Activated B cell treated with CpG ODN at 0.5 μM for 24 hours (primary cell): ENCODE data around the gene CCDC7. TPM values are rescaled to one million over a fixed set of nuclear protein-coding genes. Genes with fewer than 3 reads are reported as not detected.
"Not testable (repeated sequence)": the region's sequence is repeated elsewhere in the genome, so short reads cannot be mapped to it uniquely, and the experiment has no call there.

Experiments used
- ATAC-seq: fragments of 200-7000 bp; cut with Tn5 transposase; one replicate; pipeline ENCODE4 v1.10.0; 2021; ENCODE audit warnings: low read depth, mild to moderate bottlenecking, moderate library complexity
- CTCF ChIA-PET: fragments of 350-600 bp; sonication (Branson Sonifier 250); formaldehyde crosslinking; loops from one replicate; lab custom pipeline; 2021; ENCODE audit warnings: antibody characterized with exemption; lab: Charles Lee
- POLR2A ChIA-PET: fragments of 350-600 bp; sonication (Branson Sonifier 250); formaldehyde crosslinking; loops from one replicate; lab custom pipeline; 2021; ENCODE audit warnings: antibody characterized with exemption; lab: Charles Lee
- DNase-seq: peaks from one replicate; pipeline ENCODE4 v3.0.0; 2022
- H3K27ac Mint-ChIP-seq: one replicate; pipeline ENCODE4 v1.8.0; 2020; ENCODE audit warnings: mixed read lengths
- H3K27me3 Mint-ChIP-seq: one replicate; pipeline ENCODE4 v1.8.0; 2021; ENCODE audit warnings: mixed read lengths
- H3K36me3 Mint-ChIP-seq: one replicate; pipeline ENCODE4 v1.8.0; 2021; ENCODE audit warnings: low read depth, mixed read lengths
- H3K4me1 Mint-ChIP-seq: one replicate; pipeline ENCODE4 v1.8.0; 2021; ENCODE audit warnings: mixed read lengths
- H3K4me3 Mint-ChIP-seq: one replicate; pipeline ENCODE4 v1.8.0; 2020; ENCODE audit warnings: mild to moderate bottlenecking, mixed read lengths
- H3K9me3 Mint-ChIP-seq: one replicate; pipeline ENCODE4 v1.8.0; 2020; ENCODE audit warnings: mixed read lengths
- intact Hi-C: fragments of 100-400 bp; cut with micrococcal nuclease; formaldehyde crosslinking; loops from one replicate; pipeline ENCODE4 v1.15.1; 2024
- total RNA-seq: library from RNA; stranded (reverse); gene quantifications from 2 replicates; pipeline ENCODE4 v1.2.3, GENCODE V29; 2022
- TF ChIP-seq, protein P1 (sequence below): fragments of 200-600 bp; IDR thresholded peaks from one replicate; pipeline ENCODE4 v1.8.0; 2022; ENCODE audit warnings: antibody characterized with exemption, mild to moderate bottlenecking

CCDC7 gene
- total RNA-seq, 1 donor from 2014 or later = 20.0 TPM

DNA sequence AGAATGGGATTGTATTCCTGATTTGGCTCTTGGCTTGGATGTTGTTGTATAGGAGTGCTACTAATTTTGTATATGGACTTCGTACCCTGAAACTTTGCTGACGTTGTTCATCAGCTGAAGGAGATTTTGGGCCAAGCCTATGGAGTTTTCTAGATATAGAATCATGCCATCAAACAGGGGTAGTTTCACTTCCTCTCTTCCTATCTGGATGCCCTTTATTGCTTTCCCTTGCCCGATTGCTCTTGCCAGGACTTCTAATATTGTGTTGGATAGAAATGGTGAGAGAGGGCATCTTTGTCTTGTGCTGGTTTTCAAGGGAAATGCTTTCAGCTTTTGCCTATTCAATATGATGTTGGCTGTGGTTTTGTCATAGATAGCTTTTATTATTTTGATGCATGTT is 92.3 kb downstream of the CCDC7 start:
- intact Hi-C loops = no loop called here
- Mint-ChIP-seq H3K9me3 (peaks cover 17% of the 10 kb centered on the region), H3K4me1 (no peaks in the 10 kb centered on the region), H3K27me3 (no peaks in the 10 kb centered on the region), H3K27ac (no peak overlapping the region), H3K4me3 (no peak overlapping the region), H3K36me3 (peaks cover 17% of the 10 kb centered on the region)
- ChIA-PET CTCF (no interaction called here), POLR2A (no interaction called here)
- ATAC-seq (no peak), DNase-seq (no peak)
- TF ChIP-seq, protein P1, sequence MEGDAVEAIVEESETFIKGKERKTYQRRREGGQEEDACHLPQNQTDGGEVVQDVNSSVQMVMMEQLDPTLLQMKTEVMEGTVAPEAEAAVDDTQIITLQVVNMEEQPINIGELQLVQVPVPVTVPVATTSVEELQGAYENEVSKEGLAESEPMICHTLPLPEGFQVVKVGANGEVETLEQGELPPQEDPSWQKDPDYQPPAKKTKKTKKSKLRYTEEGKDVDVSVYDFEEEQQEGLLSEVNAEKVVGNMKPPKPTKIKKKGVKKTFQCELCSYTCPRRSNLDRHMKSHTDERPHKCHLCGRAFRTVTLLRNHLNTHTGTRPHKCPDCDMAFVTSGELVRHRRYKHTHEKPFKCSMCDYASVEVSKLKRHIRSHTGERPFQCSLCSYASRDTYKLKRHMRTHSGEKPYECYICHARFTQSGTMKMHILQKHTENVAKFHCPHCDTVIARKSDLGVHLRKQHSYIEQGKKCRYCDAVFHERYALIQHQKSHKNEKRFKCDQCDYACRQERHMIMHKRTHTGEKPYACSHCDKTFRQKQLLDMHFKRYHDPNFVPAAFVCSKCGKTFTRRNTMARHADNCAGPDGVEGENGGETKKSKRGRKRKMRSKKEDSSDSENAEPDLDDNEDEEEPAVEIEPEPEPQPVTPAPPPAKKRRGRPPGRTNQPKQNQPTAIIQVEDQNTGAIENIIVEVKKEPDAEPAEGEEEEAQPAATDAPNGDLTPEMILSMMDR = no peak

DNA sequence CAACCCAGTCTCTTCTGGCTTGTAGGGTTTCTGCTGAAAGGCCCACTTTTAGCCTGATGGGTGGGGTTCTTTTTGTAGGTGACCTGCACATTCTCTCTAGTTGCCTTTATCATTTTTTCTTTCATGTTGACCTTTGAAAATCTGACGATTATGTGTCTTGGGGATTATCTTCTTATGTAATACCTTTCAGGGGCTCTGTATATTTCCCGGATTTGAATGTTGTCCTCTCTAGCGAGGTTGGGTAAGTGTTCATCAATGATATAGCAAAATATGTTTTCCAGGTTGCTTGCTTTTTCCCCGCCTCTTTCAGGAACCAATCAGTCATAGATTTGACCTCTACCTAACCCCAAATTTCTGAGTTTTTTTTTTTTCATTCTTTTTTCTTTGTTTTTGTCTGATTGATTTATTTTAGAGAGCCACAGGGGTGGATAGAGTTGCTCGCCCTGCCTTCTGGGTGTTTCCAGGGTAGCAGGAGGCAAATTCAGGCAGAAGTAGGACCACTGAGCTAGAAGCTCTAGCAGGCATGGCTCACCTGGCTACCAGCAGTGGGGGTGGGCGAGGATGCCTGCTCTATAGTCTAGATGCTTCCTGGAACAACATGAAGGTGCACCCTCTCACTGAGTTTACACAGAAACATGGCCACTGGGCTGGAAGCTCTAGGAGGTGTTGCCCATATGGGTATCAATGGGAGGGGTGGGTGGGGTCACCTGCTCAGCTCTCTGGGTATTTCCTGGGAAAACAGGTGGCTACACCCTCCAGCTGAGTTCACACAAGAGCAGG is 94.9 kb downstream of the CCDC7 start:
- Mint-ChIP-seq H3K9me3 (peaks cover 6% of the 10 kb centered on the region), H3K27ac (no peak overlapping the region), H3K4me3 (no peak overlapping the region), H3K27me3 (no peaks in the 10 kb centered on the region), H3K4me1 (no peaks in the 10 kb centered on the region), H3K36me3 (peaks cover 3% of the 10 kb centered on the region)
- TF ChIP-seq, protein P1 = no peak
- DNase-seq = no peak
- ChIA-PET POLR2A (no interaction called here), CTCF (no interaction called here)
- intact Hi-C loops = no loop called here
- no peak for ATAC-seq

DNA sequence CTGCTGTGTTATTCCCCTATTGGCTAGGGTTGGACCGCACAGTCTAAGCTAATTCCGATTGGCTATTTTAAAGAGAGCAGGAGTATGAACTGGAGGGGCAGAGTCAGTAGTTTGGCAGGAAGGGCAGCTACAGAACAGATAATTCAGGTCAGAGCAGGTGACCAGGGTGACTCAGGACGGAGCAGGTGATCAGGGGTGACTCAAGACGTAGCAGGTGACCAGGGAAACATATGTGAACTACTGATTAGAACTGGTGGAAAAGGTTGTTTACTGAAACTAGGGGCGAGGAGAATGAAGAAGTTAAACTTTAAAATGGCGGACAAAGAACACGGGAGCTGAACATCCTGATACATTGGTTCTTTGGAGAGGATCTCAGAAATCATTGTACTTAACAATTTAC is 102.3 kb downstream of the CCDC7 start:
- intact Hi-C loops = no loop called here
- Mint-ChIP-seq H3K4me1 (no peaks in the 10 kb centered on the region), H3K4me3 (no peak overlapping the region), H3K27me3 (no peaks in the 10 kb centered on the region), H3K36me3 (peaks cover 12% of the 10 kb centered on the region), H3K9me3 (peaks cover 9% of the 10 kb centered on the region), H3K27ac (no peak overlapping the region)
- ChIA-PET POLR2A (no interaction called here), CTCF (no interaction called here)
- DNase-seq (no peak), ATAC-seq (no peak)
- TF ChIP-seq, protein P1 = no peak

DNA sequence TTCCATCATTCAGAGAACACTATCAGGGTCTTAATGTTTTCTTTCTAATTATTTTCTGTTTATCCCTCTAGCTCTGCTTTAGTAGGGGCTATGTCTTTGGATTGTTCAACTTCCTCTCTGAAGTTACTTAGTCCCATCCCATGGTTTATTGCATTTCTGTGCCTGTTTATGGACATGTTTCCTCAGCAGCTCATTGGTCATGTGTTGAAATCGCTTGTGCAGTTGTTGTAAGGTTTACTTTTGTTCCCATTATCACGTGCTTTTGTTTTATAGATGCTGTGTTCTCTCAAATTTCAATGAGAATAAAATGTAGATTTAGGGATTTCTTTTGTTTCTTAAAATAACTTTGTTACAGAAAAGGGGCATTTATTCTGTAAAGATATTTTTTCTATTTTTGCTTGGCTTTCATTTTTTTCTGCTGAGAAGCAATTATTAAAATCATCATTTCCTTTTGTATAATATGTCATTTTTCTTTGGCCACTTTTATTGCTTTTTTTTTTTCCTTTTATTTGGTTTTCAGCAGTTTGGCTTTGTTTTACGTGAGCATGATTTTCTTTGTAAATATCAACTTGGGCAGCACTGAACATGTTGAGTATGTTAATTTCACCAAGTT is 110.9 kb downstream of the CCDC7 start:
- H3K4me1 Mint-ChIP-seq = no peaks in the 10 kb centered on the region
- ATAC-seq (no peak), DNase-seq (no peak)
- H3K27ac Mint-ChIP-seq = no peak overlapping the region
- ChIA-PET CTCF (no interaction called here), POLR2A (no interaction called here)
- intact Hi-C loops = no loop called here
- TF ChIP-seq, protein P1 = no peak
- no peaks in the 10 kb centered on the region for H3K9me3 Mint-ChIP-seq
- no peaks in the 10 kb centered on the region for H3K27me3 Mint-ChIP-seq
- H3K4me3 Mint-ChIP-seq = no peak overlapping the region
- peaks cover 2% of the 10 kb centered on the region for H3K36me3 Mint-ChIP-seq

DNA sequence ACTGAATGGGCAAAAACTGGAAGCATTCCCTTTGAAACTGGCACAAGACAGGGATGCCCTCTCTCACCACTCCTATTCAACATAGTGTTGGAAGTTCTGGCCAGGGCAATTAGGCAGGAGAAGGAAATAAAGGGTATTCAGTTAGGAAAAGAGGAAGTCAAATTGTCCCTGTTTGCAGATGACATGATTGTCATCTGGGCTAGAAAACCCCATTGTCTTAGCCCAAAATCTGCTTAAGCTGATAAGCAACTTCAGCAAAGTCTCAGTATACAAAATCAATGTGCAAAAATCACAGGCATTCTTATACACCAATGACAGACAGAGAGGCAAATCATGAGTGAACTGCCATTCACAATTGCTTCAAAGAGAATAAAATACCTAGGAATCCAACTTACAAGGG is 116.8 kb downstream of the CCDC7 start:
- H3K4me1 Mint-ChIP-seq, H3K9me3 Mint-ChIP-seq: not testable (repeated sequence)

More for the DNA sequence above, 116.8 kb downstream of the CCDC7 start:
- H3K27me3 Mint-ChIP-seq, DNase-seq, H3K36me3 Mint-ChIP-seq, intact Hi-C loops, ATAC-seq, CTCF ChIA-PET, POLR2A ChIA-PET, H3K4me3 Mint-ChIP-seq, H3K27ac Mint-ChIP-seq: not testable (repeated sequence)
